Muscle layer of duodenum (tissue), 2 donors: ENCODE results near the gene ITSN2.

Experiments used
- H3K27ac ChIP-seq: one replicate; pipeline ENCODE4 v1.7.0; 2013; ENCODE audit warnings: mild to moderate bottlenecking, low read length
- H3K27me3 ChIP-seq: one replicate; pipeline ENCODE4 v1.7.0; 2013; ENCODE audit warnings: low read depth, mild to moderate bottlenecking, control low read depth, low read length
- H3K36me3 ChIP-seq, 2 donors: one replicate each; pipeline ENCODE4 v1.7.0; 2013; ENCODE audit warnings: low read length in 2 of 2, control low read depth in 1 of 2, mild to moderate bottlenecking in 1 of 2; ENCODE audit not compliant: insufficient read depth in 2 of 2, control insufficient read depth in 1 of 2
- H3K4me1 ChIP-seq, 2 donors: one replicate each; pipeline ENCODE4 v1.7.0; 2013; ENCODE audit warnings: low read length in 2 of 2, mild to moderate bottlenecking in 2 of 2, control low read depth in 1 of 2, moderate library complexity in 1 of 2; ENCODE audit not compliant: insufficient read depth in 2 of 2, control insufficient read depth in 1 of 2
- H3K4me3 ChIP-seq, 2 donors: one replicate each; pipeline ENCODE4 v1.7.0; 2013; ENCODE audit warnings: low read length in 2 of 2, low read depth in 1 of 2, mild to moderate bottlenecking in 1 of 2
- H3K9me3 ChIP-seq, 2 donors: one replicate each; pipeline ENCODE4 v1.7.0; 2013; ENCODE audit warnings: low read length in 2 of 2, control low read depth in 1 of 2, mild to moderate bottlenecking in 1 of 2; ENCODE audit not compliant: control insufficient read depth in 1 of 2
- donor health status: healthy.

Gene ITSN2

DNA sequence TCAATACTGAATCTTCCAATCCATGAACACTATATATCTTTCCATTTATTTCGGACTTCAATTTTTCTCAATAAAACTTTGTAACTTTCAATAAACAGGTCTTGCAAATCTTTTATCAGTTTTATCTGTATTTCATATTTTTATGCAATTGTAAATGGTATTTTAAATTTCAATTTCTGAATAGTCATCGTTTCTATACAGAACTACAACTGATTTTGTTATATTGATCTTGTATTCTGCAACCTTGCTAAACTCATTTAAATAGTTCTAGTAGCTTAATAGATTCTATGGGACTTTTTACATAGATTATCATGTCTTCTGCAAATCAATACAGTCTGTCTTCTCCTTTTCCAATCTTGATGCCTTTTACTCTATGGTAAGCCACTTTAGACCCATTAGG is 95.1 kb downstream of the ITSN2 start:
- no peaks in the 10 kb centered on the region for H3K27me3 ChIP-seq
- H3K27ac ChIP-seq, result no peak overlapping the region
- peaks cover 10 to 23% of the 10 kb centered on the region in 2 donors for H3K36me3 ChIP-seq
- H3K4me3 ChIP-seq, result no peak overlapping the region
- H3K9me3 ChIP-seq, result no peaks in the 10 kb centered on the region
- H3K4me1 ChIP-seq, result no peaks in the 10 kb centered on the region

GRCh38 chr2:24262421-24262970 is 97.8 kb downstream of the ITSN2 start:
- Histone ChIP-seq H3K4me1 (no peaks in the 10 kb centered on the region), H3K9me3 (no peaks in the 10 kb centered on the region), H3K4me3 (no peak overlapping the region), H3K27ac (no peak overlapping the region), H3K36me3 (peaks cover 16 to 18% of the 10 kb centered on the region in 2 donors), H3K27me3 (no peaks in the 10 kb centered on the region)

DNA sequence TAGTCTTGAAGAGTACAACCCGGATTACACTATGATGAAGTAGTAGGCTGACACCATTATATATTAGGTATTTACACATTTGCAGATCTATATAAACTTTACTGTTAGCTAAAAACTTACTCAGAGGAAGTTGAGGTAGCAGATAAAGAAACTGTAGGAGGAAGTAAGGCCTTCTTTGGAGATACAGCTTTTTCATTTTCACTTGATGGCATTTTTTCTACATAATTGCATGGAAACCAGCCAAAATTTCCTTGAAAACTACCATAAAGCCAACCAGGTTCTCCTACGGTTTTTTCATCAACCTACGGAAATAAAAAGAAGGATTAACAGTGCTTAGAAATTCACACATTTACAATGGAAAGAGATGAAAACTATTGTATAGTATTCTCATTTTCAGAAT is 98.9 kb downstream of the ITSN2 start:
- Histone ChIP-seq H3K36me3 (peaks cover 18 to 22% of the 10 kb centered on the region in 2 donors), H3K27me3 (no peaks in the 10 kb centered on the region), H3K27ac (no peak overlapping the region), H3K4me3 (no peak overlapping the region), H3K9me3 (no peaks in the 10 kb centered on the region), H3K4me1 (no peaks in the 10 kb centered on the region)

GRCh38 chr2:24259316-24259715 is 101.0 kb downstream of the ITSN2 start:
- peaks cover 21 to 23% of the 10 kb centered on the region in 2 donors for H3K36me3 ChIP-seq
- H3K27ac ChIP-seq, result no peak overlapping the region
- no peaks in the 10 kb centered on the region for H3K9me3 ChIP-seq
- H3K27me3 ChIP-seq, result no peaks in the 10 kb centered on the region
- H3K4me3 ChIP-seq, result no peak overlapping the region
- H3K4me1 ChIP-seq, result no peaks in the 10 kb centered on the region

DNA sequence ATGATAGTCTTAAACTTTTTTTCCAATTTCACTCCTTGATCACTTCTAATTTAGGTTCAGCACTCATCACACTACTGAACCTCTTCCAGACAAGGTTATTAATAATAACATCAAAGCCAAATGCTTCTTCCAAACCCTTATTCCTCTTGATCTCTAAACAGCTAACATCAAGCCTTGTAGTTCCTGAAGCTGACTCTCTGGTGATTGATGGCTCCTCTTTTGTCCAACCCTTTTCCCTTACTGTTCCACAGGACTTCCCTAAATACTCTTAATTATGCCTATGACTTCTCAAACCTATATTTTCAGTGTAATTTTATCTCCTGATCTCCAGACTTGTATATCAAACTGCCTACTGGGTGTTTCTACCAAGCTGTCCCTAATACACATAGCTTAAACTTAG is 101.6 kb downstream of the ITSN2 start:
- H3K9me3 ChIP-seq, result no peaks in the 10 kb centered on the region
- H3K27ac ChIP-seq, result no peak overlapping the region
- no peak overlapping the region for H3K4me3 ChIP-seq
- no peaks in the 10 kb centered on the region for H3K4me1 ChIP-seq
- peaks cover 21 to 26% of the 10 kb centered on the region in 2 donors for H3K36me3 ChIP-seq
- no peaks in the 10 kb centered on the region for H3K27me3 ChIP-seq

GRCh38 chr2:24253303-24253919 is 106.9 kb downstream of the ITSN2 start:
- Histone ChIP-seq H3K4me3 (no peak overlapping the region), H3K27ac (no peak overlapping the region), H3K4me1 (no peaks in the 10 kb centered on the region), H3K9me3 (no peaks in the 10 kb centered on the region), H3K27me3 (no peaks in the 10 kb centered on the region), H3K36me3 (peaks cover 29 to 48% of the 10 kb centered on the region in 2 donors)

DNA sequence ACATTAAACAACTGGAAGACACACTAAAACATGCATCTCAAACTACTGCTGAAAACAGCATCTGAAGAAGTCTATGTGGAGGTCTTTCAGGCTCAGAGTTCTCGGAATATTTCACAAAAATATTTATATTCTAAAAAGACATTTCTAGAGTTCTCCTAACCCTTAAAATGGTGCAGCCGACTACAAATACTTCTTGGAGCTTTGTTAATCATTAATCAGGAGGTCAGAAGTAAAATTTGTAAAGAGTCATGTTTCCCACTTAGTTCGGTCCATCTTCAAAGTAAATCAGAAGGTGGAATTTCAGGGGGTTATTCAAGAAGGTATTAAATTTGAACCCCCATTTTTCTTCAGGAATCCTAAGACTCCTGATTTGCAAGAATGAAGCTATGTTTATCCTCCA is 112.7 kb downstream of the ITSN2 start:
- Histone ChIP-seq H3K4me3 (no peak overlapping the region), H3K27ac (no peak overlapping the region), H3K36me3 (peaks cover 49 to 60% of the 10 kb centered on the region in 2 donors), H3K4me1 (no peaks in the 10 kb centered on the region), H3K9me3 (no peaks in the 10 kb centered on the region), H3K27me3 (no peaks in the 10 kb centered on the region)

- Histone ChIP-seq H3K27ac (no peak overlapping the region), H3K36me3 (peaks cover 52 to 56% of the 10 kb centered on the region in 2 donors), H3K4me3 (no peak overlapping the region), H3K27me3 (no peaks in the 10 kb centered on the region), H3K4me1 (no peaks in the 10 kb centered on the region), H3K9me3 (no peaks in the 10 kb centered on the region)
These were observed 113.2 kb downstream of the ITSN2 start for GRCh38 chr2:24247164-24247563.

GRCh38 chr2:24245986-24246776 is 114.2 kb downstream of the ITSN2 start:
- H3K27me3 ChIP-seq, result no peaks in the 10 kb centered on the region
- H3K4me3 ChIP-seq, result no peak overlapping the region
- H3K9me3 ChIP-seq, result no peaks in the 10 kb centered on the region
- H3K27ac ChIP-seq, result no peak overlapping the region
- H3K36me3 ChIP-seq, result peaks cover 52 to 54% of the 10 kb centered on the region in 2 donors
- H3K4me1 ChIP-seq, result no peaks in the 10 kb centered on the region

DNA sequence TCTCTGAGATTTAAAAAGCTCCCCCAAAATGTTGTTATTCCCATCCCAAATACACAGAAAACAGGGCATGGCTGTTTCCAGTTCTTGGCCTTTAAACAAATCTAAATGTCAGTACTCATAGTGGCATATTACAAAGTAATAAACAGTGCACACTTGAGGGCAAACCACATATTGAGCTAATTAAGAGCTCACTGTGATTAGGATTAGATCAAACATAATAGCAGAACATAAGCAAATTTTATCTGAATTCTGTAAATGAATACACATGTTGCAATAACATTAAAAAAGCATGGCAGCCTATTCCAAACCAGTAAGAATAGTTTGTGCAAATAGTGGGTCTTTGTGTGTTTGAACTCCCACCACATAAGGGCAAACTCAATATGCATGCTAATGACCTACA is 118.8 kb downstream of the ITSN2 start:
- H3K4me1 ChIP-seq, result no peaks in the 10 kb centered on the region
- H3K4me3 ChIP-seq, result no peak overlapping the region
- H3K9me3 ChIP-seq, result no peaks in the 10 kb centered on the region
- H3K36me3 ChIP-seq, result peaks cover 20 to 22% of the 10 kb centered on the region in 2 donors
- H3K27ac ChIP-seq, result no peak overlapping the region
- no peaks in the 10 kb centered on the region for H3K27me3 ChIP-seq

- Histone ChIP-seq H3K36me3 (peaks cover 3 to 14% of the 10 kb centered on the region in 2 donors), H3K4me1 (no peaks in the 10 kb centered on the region), H3K9me3 (no peaks in the 10 kb centered on the region), H3K27ac (no peak overlapping the region), H3K27me3 (no peaks in the 10 kb centered on the region), H3K4me3 (no peak overlapping the region)
These were observed 120.8 kb downstream of the ITSN2 start for GRCh38 chr2:24239553-24239952.
